DOHH2 (cell line): ENCODE measurements around the gene OCA2.

Experiments
- CTCF ChIP-seq: fragments of 200-600 bp; sonication (generic); IDR thresholded peaks from one replicate; pipeline ENCODE4 v1.5.1; 2014; ENCODE audit warnings: antibody characterized with exemption, mild to moderate bottlenecking, low read depth, low read length; ENCODE audit not compliant: poor library complexity, severe bottlenecking
- EZH2phosphoT487 ChIP-seq: fragments of 200-600 bp; sonication (generic); IDR thresholded peaks from 2 replicates; pipeline ENCODE4 v1.6.1; 2017; ENCODE audit warnings: borderline replicate concordance, mild to moderate bottlenecking, antibody characterized with exemption, low read length, moderate library complexity, mixed read lengths

DNA sequence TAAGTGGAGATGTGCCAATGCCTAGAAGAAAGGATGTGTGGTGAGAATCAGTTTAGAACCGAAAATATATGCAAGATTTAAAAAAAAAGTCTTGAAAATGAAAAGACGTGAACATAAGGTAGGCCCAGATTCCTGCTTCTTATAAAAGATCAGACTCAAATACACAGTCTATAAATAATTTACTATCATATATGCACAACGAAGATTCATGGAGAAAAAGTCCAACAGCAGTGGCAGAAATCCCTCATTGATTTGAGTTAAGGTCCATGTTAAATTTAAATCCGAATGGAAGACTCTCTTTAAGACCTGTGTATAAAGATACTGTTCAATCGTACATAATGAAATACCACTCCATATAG is 227.2 kb downstream of the OCA2 start:
- TF ChIP-seq CTCF: no peak
- TF ChIP-seq EZH2phosphoT487: no peak
